Hepatocyte (in vitro differentiated cells): ENCODE results near the gene DMWD. TPM values are rescaled to one million over a fixed set of nuclear protein-coding genes. Genes with fewer than 3 reads are reported as not detected.

Experiments
- DNase-seq: peaks from one replicate; pipeline ENCODE4 v3.0.0-alpha.2; 2016; ENCODE audit warnings: low spot score
- H2AFZ ChIP-seq: fragments of 200-600 bp; sonication (generic); 2 replicates; pipeline ENCODE4 v1.6.0; 2016; ENCODE audit warnings: antibody characterized with exemption, mild to moderate bottlenecking
- H3K27ac ChIP-seq: fragments of 200-600 bp; sonication (generic); 2 replicates; pipeline ENCODE4 v1.5.1; 2016; ENCODE audit warnings: mild to moderate bottlenecking
- H3K27me3 ChIP-seq: fragments of 200-600 bp; sonication (generic); 2 replicates; pipeline ENCODE4 v1.6.1; 2016
- H3K36me3 ChIP-seq: fragments of 200-600 bp; sonication (generic); replicated peaks from 2 replicates; pipeline ENCODE4 v1.5.1; 2016; ENCODE audit warnings: low read depth; ENCODE audit not compliant: insufficient read depth
- H3K4me1 ChIP-seq: fragments of 200-600 bp; sonication (generic); 2 replicates; pipeline ENCODE4 v1.5.1; 2016; ENCODE audit warnings: mild to moderate bottlenecking, moderate library complexity; ENCODE audit not compliant: insufficient read depth
- H3K4me2 ChIP-seq: fragments of 200-600 bp; sonication (generic); 2 replicates; pipeline ENCODE4 v1.6.0; 2016
- H3K4me3 ChIP-seq: fragments of 200-600 bp; sonication (generic); 2 replicates; pipeline ENCODE4 v1.5.1; 2016; ENCODE audit warnings: mild to moderate bottlenecking
- H3K79me2 ChIP-seq: fragments of 200-600 bp; sonication (generic); 2 replicates; pipeline ENCODE4 v1.6.0; 2017; ENCODE audit warnings: mild to moderate bottlenecking
- H3K9me2 ChIP-seq: fragments of 200-600 bp; sonication (generic); replicated peaks from 2 replicates; pipeline ENCODE4 v1.6.0; 2017; ENCODE audit warnings: mild to moderate bottlenecking; ENCODE audit not compliant: insufficient read depth
- H3K9me3 ChIP-seq: fragments of 200-600 bp; sonication (generic); 2 replicates; pipeline ENCODE4 v1.5.1; 2016; ENCODE audit warnings: low read depth, mild to moderate bottlenecking
- H4K20me1 ChIP-seq: fragments of 200-600 bp; sonication (generic); 2 replicates; pipeline ENCODE4 v1.6.0; 2016; ENCODE audit warnings: mild to moderate bottlenecking; ENCODE audit not compliant: insufficient read depth, poor library complexity, severe bottlenecking
- CTCF ChIP-seq: fragments of 200-600 bp; sonication (generic); IDR thresholded peaks from 2 replicates; pipeline ENCODE4 v1.5.1; 2016; ENCODE audit warnings: antibody characterized with exemption, mild to moderate bottlenecking; ENCODE audit not compliant: poor library complexity
- EZH2 ChIP-seq: fragments of 200-600 bp; sonication (generic); IDR thresholded peaks from 2 replicates; pipeline ENCODE4 v1.6.1; 2016; ENCODE audit warnings: antibody characterized with exemption, mild to moderate bottlenecking, borderline replicate concordance
- EZH2phosphoT487 ChIP-seq: fragments of 200-600 bp; sonication (generic); IDR thresholded peaks from one replicate; pipeline ENCODE4 v1.6.1; 2018; ENCODE audit warnings: antibody characterized with exemption, mild to moderate bottlenecking, low read depth, moderate library complexity; ENCODE audit not compliant: unreplicated experiment, severe bottlenecking
- WGBS: methylation state at CpG from one replicate; pipeline ENCODE4 v1.1.6; 2016; ENCODE audit warnings: low lambda C conversion rate; ENCODE audit errors: missing lambda C conversion rate; 5-methylcytosine and 5-hydroxymethylcytosine counted together
- polyA plus RNA-seq: library from polyadenylated mRNA; unstranded; fragments of >200 nt; fragmentation: Nextera tagmentation; extraction: Ambion mirVana; gene quantifications from 2 replicates; pipeline ENCODE4 v1.2.1, GENCODE V29; 2016
- total RNA-seq: library from RNA; depleted of rRNA; stranded (reverse); fragments of >200 nt; gene quantifications from 2 replicates; pipeline ENCODE4 v1.2.3, GENCODE V29; 2014

Gene DMWD
- total and polyA plus RNA-seq, 2 experiments from 2014 or later, result 23.7 to 70.1 TPM

GRCh38 chr19:45805719-45806118, 13.1 kb upstream of the DMWD start:
- Histone ChIP-seq H4K20me1 (no peaks in the 10 kb centered on the region), H2AFZ (no peak overlapping the region), H3K9me2 (no peaks in the 10 kb centered on the region), H3K79me2 (no peaks in the 10 kb centered on the region), H3K9me3 (no peaks in the 10 kb centered on the region), H3K27ac (no peak overlapping the region), H3K27me3 (no peaks in the 10 kb centered on the region), H3K36me3 (no peaks in the 10 kb centered on the region), H3K4me1 (no peaks in the 10 kb centered on the region), H3K4me3 (no peak overlapping the region), H3K4me2 (no peak overlapping the region)
- no peak for DNase-seq
- TF ChIP-seq EZH2 (no peak), EZH2phosphoT487 (no peak), CTCF (no peak)

- H3K9me3 ChIP-seq, result no peaks in the 10 kb centered on the region
- no peak overlapping the region for H3K4me2 ChIP-seq
- WGBS, result 91% methylated on average over 8 of the region's 8 CpGs
- H3K4me3 ChIP-seq, result no peak overlapping the region
- no peaks in the 10 kb centered on the region for H3K36me3 ChIP-seq
- H3K4me1 ChIP-seq, result no peaks in the 10 kb centered on the region
- no peak for DNase-seq
- no peaks in the 10 kb centered on the region for H3K79me2 ChIP-seq
- no peaks in the 10 kb centered on the region for H4K20me1 ChIP-seq
- H2AFZ ChIP-seq, result no peak overlapping the region
- no peaks in the 10 kb centered on the region for H3K9me2 ChIP-seq
- no peak for TF ChIP-seq EZH2
- TF ChIP-seq EZH2phosphoT487, result no peak
- TF ChIP-seq CTCF, result no peak
- no peaks in the 10 kb centered on the region for H3K27me3 ChIP-seq
- no peak overlapping the region for H3K27ac ChIP-seq
Measured at GRCh38 chr19:45804959-45805230, 12.2 kb upstream of the DMWD start.

- 94% methylated on average over 49 of the region's 57 CpGs for WGBS
- Histone ChIP-seq H3K36me3 (no peaks in the 10 kb centered on the region), H3K27me3 (no peaks in the 10 kb centered on the region)
Measured at GRCh38 chr19:45804140-45804958, 11.7 kb upstream of the DMWD start.

More at GRCh38 chr19:45804140-45804958, 11.7 kb upstream of the DMWD start:
- TF ChIP-seq CTCF (no peak), EZH2 (no peak), EZH2phosphoT487 (no peak)
- no peak for DNase-seq
- Histone ChIP-seq H3K27ac (no peak overlapping the region), H3K9me3 (no peaks in the 10 kb centered on the region), H3K79me2 (no peaks in the 10 kb centered on the region), H2AFZ (no peak overlapping the region), H3K4me2 (no peak overlapping the region), H3K4me3 (no peak overlapping the region), H3K4me1 (no peaks in the 10 kb centered on the region), H3K9me2 (no peaks in the 10 kb centered on the region), H4K20me1 (no peaks in the 10 kb centered on the region)
